SH-SY5Y (cell line): ENCODE results near the gene HAUS3.

Experiments used
- GATA2 ChIP-seq: IDR thresholded peaks from 2 replicates; pipeline ENCODE4 v1.6.1; 2011; ENCODE audit warnings: mild to moderate bottlenecking, low read depth, low read length
- GATA3 ChIP-seq: IDR thresholded peaks from 2 replicates; pipeline ENCODE4 v1.6.1; 2011; ENCODE audit warnings: low read depth, mild to moderate bottlenecking, low read length, moderate library complexity

GRCh38 chr4:2243681-2244380 lies 1.9 kb upstream of the HAUS3 start:
- TF ChIP-seq GATA2 = no peak
- TF ChIP-seq GATA3 = no peak
